GM23338 (cell line): ENCODE measurements around the gene COPS2. TPM values are rescaled to one million over a fixed set of nuclear protein-coding genes. Genes with fewer than 3 reads are reported as not detected.

Experiments
- ATAC-seq: fragments of 200-7000 bp; cut with Tn5 transposase; 3 replicates; pipeline ENCODE4 v1.9.1; 2020
- DNase-seq: peaks from one replicate; pipeline ENCODE4 v3.0.0-alpha.2; 2015; ENCODE audit warnings: low spot score
- H2AFZ ChIP-seq: fragments of 200-600 bp; sonication (generic); 2 replicates; pipeline ENCODE4 v1.8.0; 2016; ENCODE audit warnings: antibody characterized with exemption, mild to moderate bottlenecking, moderate library complexity
- H3F3A ChIP-seq: fragments of 200-600 bp; sonication (generic); replicated peaks from 2 replicates; pipeline ENCODE4 v1.8.0; 2017; ENCODE audit warnings: antibody characterized with exemption, mixed run types, low read depth
- H3K27ac ChIP-seq: fragments of 200-600 bp; sonication (generic); 2 replicates; pipeline ENCODE4 v1.6.1; 2016; ENCODE audit warnings: low read depth
- H3K27me3 ChIP-seq: fragments of 200-600 bp; sonication (generic); 2 replicates; pipeline ENCODE4 v1.8.0; 2016; ENCODE audit warnings: mild to moderate bottlenecking, mixed run types, moderate library complexity; ENCODE audit not compliant: insufficient read depth
- H3K36me3 ChIP-seq: fragments of 200-600 bp; sonication (generic); 2 replicates; pipeline ENCODE4 v1.8.0; 2016; ENCODE audit warnings: mild to moderate bottlenecking; ENCODE audit not compliant: insufficient read depth
- H3K4me1 ChIP-seq: fragments of 200-600 bp; sonication (generic); 2 replicates; pipeline ENCODE4 v1.8.0; 2016; ENCODE audit warnings: mild to moderate bottlenecking, moderate library complexity; ENCODE audit not compliant: insufficient read depth
- H3K4me2 ChIP-seq: fragments of 200-600 bp; sonication (generic); 2 replicates; pipeline ENCODE4 v1.7.1; 2017; ENCODE audit warnings: mixed run types
- H3K4me3 ChIP-seq: fragments of 200-600 bp; sonication (generic); 2 replicates; pipeline ENCODE4 v1.6.1; 2016; ENCODE audit warnings: mixed run types
- H3K79me2 ChIP-seq: fragments of 200-600 bp; sonication (generic); replicated peaks from 2 replicates; pipeline ENCODE4 v1.8.0; 2017; ENCODE audit warnings: mild to moderate bottlenecking; ENCODE audit not compliant: insufficient read depth
- H3K9me2 ChIP-seq: fragments of 200-600 bp; sonication (generic); 2 replicates; pipeline ENCODE4 v1.8.0; 2017; ENCODE audit not compliant: insufficient read depth
- H4K20me1 ChIP-seq: fragments of 200-600 bp; sonication (generic); replicated peaks from 2 replicates; pipeline ENCODE4 v1.8.0; 2017; ENCODE audit warnings: mild to moderate bottlenecking; ENCODE audit not compliant: insufficient read depth
- H3K27ac Mint-ChIP-seq: 2 replicates; pipeline ENCODE4 v1.8.0; 2020; ENCODE audit warnings: inconsistent platforms, mild to moderate bottlenecking, moderate library complexity, mixed read lengths
- H3K27me3 Mint-ChIP-seq: 3 replicates; pipeline ENCODE4 v1.8.0; 2022; ENCODE audit warnings: low read depth, mild to moderate bottlenecking, moderate library complexity, mixed read lengths, inconsistent platforms; ENCODE audit not compliant: insufficient read depth, poor library complexity
- H3K36me3 Mint-ChIP-seq: 3 replicates; pipeline ENCODE4 v1.8.0; 2021; ENCODE audit warnings: low read depth, mild to moderate bottlenecking, inconsistent platforms, moderate library complexity, mixed read lengths
- H3K4me1 Mint-ChIP-seq: 3 replicates; pipeline ENCODE4 v1.8.0; 2020; ENCODE audit warnings: mild to moderate bottlenecking, inconsistent platforms, mixed read lengths
- H3K4me3 Mint-ChIP-seq: 3 replicates; pipeline ENCODE4 v1.8.0; 2021; ENCODE audit warnings: moderate library complexity, mild to moderate bottlenecking, inconsistent platforms, mixed read lengths
- H3K9me3 Mint-ChIP-seq: 3 replicates; pipeline ENCODE4 v1.8.0; 2020; ENCODE audit warnings: moderate library complexity, mild to moderate bottlenecking, inconsistent platforms, mixed read lengths
- CREB1 ChIP-seq: fragments of 250-450 bp; sonication (Bioruptor Pico); IDR thresholded peaks from 2 replicates; pipeline ENCODE4 v1.5.0; 2020; ENCODE audit warnings: low read depth, mild to moderate bottlenecking, moderate library complexity
- CTCF ChIP-seq, 2 experiments: fragments of 200-600 bp in 1 of 2; sonication (generic) in 1 of 2; conservative IDR thresholded peaks; 2 replicates each; pipeline versions ENCODE4 v1.5.1 to v1.6.1; 2016 to 2017; ENCODE audit warnings: antibody characterized with exemption in 2 of 2, low read depth in 2 of 2, mild to moderate bottlenecking in 2 of 2, moderate library complexity in 1 of 2
- EZH2phosphoT487 ChIP-seq: fragments of 200-600 bp; sonication (generic); IDR thresholded peaks from one replicate; pipeline ENCODE4 v1.8.1; 2018; ENCODE audit warnings: antibody characterized with exemption; ENCODE audit not compliant: unreplicated experiment
- JUNB ChIP-seq: IDR thresholded peaks from one replicate; pipeline ENCODE4 v1.6.1; 2016; ENCODE audit warnings: antibody characterized with exemption; ENCODE audit not compliant: unreplicated experiment
- NANOG ChIP-seq: IDR thresholded peaks from 2 replicates; pipeline ENCODE4 v1.6.1; 2016; ENCODE audit warnings: antibody characterized with exemption, borderline replicate concordance
- POLR2AphosphoS5 ChIP-seq: IDR thresholded peaks from 2 replicates; pipeline ENCODE4 v1.6.1; 2016; ENCODE audit warnings: antibody characterized with exemption, low read depth
- ZNF114 ChIP-seq: fragments of 250-450 bp; sonication (Bioruptor Pico); IDR thresholded peaks from 2 replicates; pipeline ENCODE4 v1.5.0; 2020; ENCODE audit warnings: mild to moderate bottlenecking, moderate library complexity
- ZNF331 ChIP-seq: fragments of 250-450 bp; sonication (Bioruptor Pico); IDR thresholded peaks from 2 replicates; pipeline ENCODE4 v1.5.0; 2020; ENCODE audit warnings: low read depth, mild to moderate bottlenecking, moderate library complexity
- ZNF462 ChIP-seq: fragments of 250-450 bp; sonication (Bioruptor Pico); IDR thresholded peaks from 2 replicates; pipeline ENCODE4 v1.5.0; 2020; ENCODE audit warnings: mild to moderate bottlenecking, moderate library complexity
- polyA plus RNA-seq: library from polyadenylated mRNA; unstranded; fragments of >200 nt; fragmentation: Nextera tagmentation; extraction: Ambion mirVana; gene quantifications from 2 replicates; pipeline ENCODE4 v1.2.1, GENCODE V29; 2016
- total RNA-seq: library from RNA; depleted of rRNA; stranded (reverse); fragments of >200 nt; shearing (Covaris generic); gene quantifications from 2 replicates; pipeline ENCODE4 v1.2.3, GENCODE V29; 2014

COPS2 gene
- total and polyA plus RNA-seq, 2 experiments from 2014 or later, result 38.7 to 67.3 TPM

- peak within 1 kb of the TSS; percentile 28; the same call in 1 of the 2 replicates for H2AFZ ChIP-seq
- no peaks in the 10 kb centered on the region for H3K36me3 ChIP-seq
- TF ChIP-seq ZNF114 (CRISPR knock-in tag), result no peak
- peak; percentile 54; the same call in 1 of the 2 replicates for TF ChIP-seq POLR2AphosphoS5
- TF ChIP-seq CREB1 (CRISPR knock-in tag), result peak; percentile 96
- Mint-ChIP-seq H3K27me3 (peaks cover 3% of the 10 kb centered on the region), H3K36me3 (peaks cover 5% of the 10 kb centered on the region), H3K9me3 (peaks cover 4% of the 10 kb centered on the region; the same call in 1 of the 3 replicates), H3K4me1 (peaks cover 7% of the 10 kb centered on the region), H3K27ac (peak within 1 kb of the TSS; percentile 90), H3K4me3 (peak within 1 kb of the TSS; percentile 93)
- peaks cover 14% of the 10 kb centered on the region; the same call in 1 of the 2 replicates for H3K79me2 ChIP-seq
- peak within 1 kb of the TSS; percentile 80 for H3K4me2 ChIP-seq
- H3K4me3 ChIP-seq, result peak within 1 kb of the TSS; percentile 53
- no peaks in the 10 kb centered on the region for H3K4me1 ChIP-seq
- peak; percentile 98 for DNase-seq
- no peaks in the 10 kb centered on the region for H3F3A ChIP-seq
- ATAC-seq, result peak; percentile 100
- H3K27me3 ChIP-seq, result no peaks in the 10 kb centered on the region
- H3K9me2 ChIP-seq, result no peaks in the 10 kb centered on the region
- H3K27ac ChIP-seq, result peak within 1 kb of the TSS; percentile 51; the same call in 1 of the 2 replicates
- no peaks in the 10 kb centered on the region for H4K20me1 ChIP-seq
These were observed 14.6 kb upstream of the COPS2 start, which contains the start of gene GALK2 for GRCh38 chr15:49169880-49170597. Gene GALK2 (plus strand): TSS chr15:49170247. CDS start chr15:49170323, 76 bp downstream.

- no peak overlapping the region for H3K27ac Mint-ChIP-seq
- Histone ChIP-seq H3K27me3 (no peaks in the 10 kb centered on the region), H3K4me1 (no peaks in the 10 kb centered on the region), H3K27ac (no peak overlapping the region), H3K4me2 (no peak overlapping the region), H2AFZ (no peak overlapping the region), H3K4me3 (no peak overlapping the region), H3K79me2 (peaks cover 10% of the 10 kb centered on the region; the same call in 1 of the 2 replicates), H4K20me1 (no peaks in the 10 kb centered on the region), H3K9me2 (no peaks in the 10 kb centered on the region), H3K36me3 (no peaks in the 10 kb centered on the region), H3F3A (no peaks in the 10 kb centered on the region)
- peaks cover 3% of the 10 kb centered on the region for H3K27me3 Mint-ChIP-seq
- no peak for ATAC-seq
- no peak for DNase-seq
- no peaks in the 10 kb centered on the region for H3K9me3 Mint-ChIP-seq
- no peaks in the 10 kb centered on the region for H3K36me3 Mint-ChIP-seq
- H3K4me3 Mint-ChIP-seq, result no peak overlapping the region
- H3K4me1 Mint-ChIP-seq, result peaks cover 7% of the 10 kb centered on the region
- TF ChIP-seq NANOG (no peak), ZNF331 (CRISPR knock-in tag) (no peak), POLR2AphosphoS5 (no peak), ZNF114 (CRISPR knock-in tag) (no peak), CTCF (conservative IDR thresholded peaks at IDR 0.05; ENCODE audit: low read depth in 2 of 2) (no peak), EZH2phosphoT487 (no peak)
These were observed 12.6 kb upstream of the COPS2 start for GRCh38 chr15:49168016-49168415.

- DNase-seq (no peak), ATAC-seq (no peak)
- H3K4me2 ChIP-seq, result no peak overlapping the region
- H4K20me1 ChIP-seq, result no peaks in the 10 kb centered on the region
- H3F3A ChIP-seq, result no peaks in the 10 kb centered on the region
- H3K27ac Mint-ChIP-seq, result no peak overlapping the region
- H3K4me3 Mint-ChIP-seq, result no peak overlapping the region
- H3K4me1 ChIP-seq, result no peaks in the 10 kb centered on the region
- H3K4me3 ChIP-seq, result no peak overlapping the region
- H3K27ac ChIP-seq, result no peak overlapping the region
- no peaks in the 10 kb centered on the region for H3K9me3 Mint-ChIP-seq
- no peaks in the 10 kb centered on the region for H3K9me2 ChIP-seq
- no peak overlapping the region for H2AFZ ChIP-seq
- no peaks in the 10 kb centered on the region for H3K27me3 ChIP-seq
- peaks cover 7% of the 10 kb centered on the region; the same call in 2 of the 3 replicates for H3K4me1 Mint-ChIP-seq
- H3K36me3 Mint-ChIP-seq, result no peaks in the 10 kb centered on the region
- no peaks in the 10 kb centered on the region for H3K79me2 ChIP-seq
- H3K27me3 Mint-ChIP-seq, result peaks cover 3% of the 10 kb centered on the region
- H3K36me3 ChIP-seq, result no peaks in the 10 kb centered on the region
- TF ChIP-seq ZNF462 (CRISPR knock-in tag) (no peak), JUNB (no peak)
These were observed 9.5 kb upstream of the COPS2 start for GRCh38 chr15:49164865-49165264.
